B cell (primary cell): Measurements from ENCODE around the gene PDZD2.

Experiments
- CTCF ChIP-seq: fragments of 200-600 bp; IDR thresholded peaks from one replicate; pipeline ENCODE4 v1.8.0; 2022; ENCODE audit warnings: antibody characterized with exemption, mild to moderate bottlenecking
- EZH2 ChIP-seq: IDR thresholded peaks from 2 replicates; pipeline ENCODE4 v1.6.1; 2012; ENCODE audit warnings: borderline replicate concordance, low read depth, mild to moderate bottlenecking, moderate library complexity, low read length; ENCODE audit not compliant: insufficient read depth, poor library complexity, severe bottlenecking

GRCh38 chr5:32083981-32084430 lies 445.1 kb downstream of the PDZD2 start:
- TF ChIP-seq CTCF: no peak
- TF ChIP-seq EZH2: no peak
